ENCODE data around the gene CCDC81.
A peak's percentile ranks its signal among the peaks of the same experiment; 100 is the strongest.

Gene CCDC81

DNA sequence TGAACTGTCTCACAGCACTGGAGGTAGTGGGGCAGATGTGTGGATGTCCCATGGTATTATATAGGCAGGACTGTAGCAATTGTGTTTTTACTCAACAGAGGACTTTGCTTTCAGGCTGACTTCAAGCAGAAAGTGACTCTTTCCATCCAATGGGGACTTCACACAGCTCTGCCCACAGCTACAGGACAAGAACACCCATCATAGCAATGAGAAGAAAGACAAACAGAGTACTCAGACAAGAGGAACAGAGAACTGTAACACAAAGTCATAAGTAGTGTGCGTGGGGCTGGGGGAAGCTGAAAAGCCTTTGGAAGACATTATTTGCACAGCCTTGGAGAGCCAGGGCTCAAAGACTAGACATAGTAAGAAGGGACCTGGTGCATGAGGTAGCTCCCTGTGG lies 70.3 kb downstream of the CCDC81 start:
- no peak overlapping the region for H3K4me3 ChIP-seq (ENCODE audit: low read depth, low read length)
- TF ChIP-seq, protein P1, sequence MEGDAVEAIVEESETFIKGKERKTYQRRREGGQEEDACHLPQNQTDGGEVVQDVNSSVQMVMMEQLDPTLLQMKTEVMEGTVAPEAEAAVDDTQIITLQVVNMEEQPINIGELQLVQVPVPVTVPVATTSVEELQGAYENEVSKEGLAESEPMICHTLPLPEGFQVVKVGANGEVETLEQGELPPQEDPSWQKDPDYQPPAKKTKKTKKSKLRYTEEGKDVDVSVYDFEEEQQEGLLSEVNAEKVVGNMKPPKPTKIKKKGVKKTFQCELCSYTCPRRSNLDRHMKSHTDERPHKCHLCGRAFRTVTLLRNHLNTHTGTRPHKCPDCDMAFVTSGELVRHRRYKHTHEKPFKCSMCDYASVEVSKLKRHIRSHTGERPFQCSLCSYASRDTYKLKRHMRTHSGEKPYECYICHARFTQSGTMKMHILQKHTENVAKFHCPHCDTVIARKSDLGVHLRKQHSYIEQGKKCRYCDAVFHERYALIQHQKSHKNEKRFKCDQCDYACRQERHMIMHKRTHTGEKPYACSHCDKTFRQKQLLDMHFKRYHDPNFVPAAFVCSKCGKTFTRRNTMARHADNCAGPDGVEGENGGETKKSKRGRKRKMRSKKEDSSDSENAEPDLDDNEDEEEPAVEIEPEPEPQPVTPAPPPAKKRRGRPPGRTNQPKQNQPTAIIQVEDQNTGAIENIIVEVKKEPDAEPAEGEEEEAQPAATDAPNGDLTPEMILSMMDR (IDR thresholded peaks at IDR 0.05; ENCODE audit: borderline replicate concordance, insufficient read depth, low read depth, low read length): no peak

DNA sequence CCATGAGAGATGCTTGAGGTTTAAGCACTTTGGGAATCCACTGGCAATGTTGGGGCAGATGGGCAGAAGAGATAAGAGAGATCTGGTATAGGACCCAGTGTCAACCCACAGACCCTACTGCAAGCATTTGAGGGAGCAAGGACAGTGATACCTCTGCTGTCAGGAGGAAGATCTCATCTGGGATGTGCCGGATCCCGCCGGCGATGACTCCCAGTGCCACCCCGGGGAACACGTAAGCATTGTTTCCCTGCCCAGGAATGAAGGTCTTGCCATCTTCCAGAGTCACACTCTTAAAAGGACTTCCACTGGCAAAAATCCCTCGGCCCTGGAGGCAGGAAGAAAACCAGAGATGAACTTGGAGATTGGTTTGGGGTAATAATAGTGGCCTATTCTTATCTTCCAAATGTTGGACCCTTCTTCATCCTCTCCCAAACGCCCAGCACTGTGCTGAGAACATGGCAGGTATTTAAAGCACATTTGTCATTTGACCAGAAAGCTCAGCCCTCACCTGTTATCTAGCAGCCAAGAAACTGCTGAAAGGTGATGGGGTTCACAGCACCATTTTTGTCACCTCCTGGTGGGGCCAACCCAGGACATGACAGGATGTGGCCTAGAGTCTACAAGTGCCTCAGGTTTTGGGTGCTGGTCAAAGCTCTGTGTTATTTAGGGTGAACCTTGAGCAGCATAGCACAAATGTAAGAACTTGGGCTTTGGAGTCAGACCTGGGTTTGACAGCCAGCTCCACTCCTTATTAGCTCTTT lies 71.7 kb downstream of the CCDC81 start:
- H3K4me3 ChIP-seq (ENCODE audit: low read depth, low read length): no peak overlapping the region
- TF ChIP-seq, protein P1 (IDR thresholded peaks at IDR 0.05; ENCODE audit: borderline replicate concordance, insufficient read depth, low read depth, low read length): no peak

DNA sequence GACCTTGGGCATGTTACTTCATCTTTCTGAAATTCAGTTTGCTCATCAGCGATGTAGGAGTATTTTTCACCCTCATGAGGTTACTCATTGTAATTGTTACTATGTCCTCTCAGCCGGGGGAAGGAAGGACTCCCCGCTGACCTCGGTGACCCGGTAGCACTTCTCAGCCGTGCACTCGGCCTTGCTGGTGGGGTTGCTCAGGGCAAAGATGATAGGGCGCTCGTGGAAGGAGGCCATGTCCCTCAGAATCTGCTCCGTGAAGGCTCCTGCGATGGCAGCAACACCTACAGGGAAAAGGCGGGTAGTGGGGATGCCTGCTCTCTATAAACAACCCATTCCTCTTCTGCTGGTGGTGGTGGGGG lies 72.2 kb downstream of the CCDC81 start:
- TF ChIP-seq, protein P1 (IDR thresholded peaks at IDR 0.05; ENCODE audit: borderline replicate concordance, insufficient read depth, low read depth, low read length): no peak
- no peak overlapping the region for H3K4me3 ChIP-seq (ENCODE audit: low read depth, low read length)

DNA sequence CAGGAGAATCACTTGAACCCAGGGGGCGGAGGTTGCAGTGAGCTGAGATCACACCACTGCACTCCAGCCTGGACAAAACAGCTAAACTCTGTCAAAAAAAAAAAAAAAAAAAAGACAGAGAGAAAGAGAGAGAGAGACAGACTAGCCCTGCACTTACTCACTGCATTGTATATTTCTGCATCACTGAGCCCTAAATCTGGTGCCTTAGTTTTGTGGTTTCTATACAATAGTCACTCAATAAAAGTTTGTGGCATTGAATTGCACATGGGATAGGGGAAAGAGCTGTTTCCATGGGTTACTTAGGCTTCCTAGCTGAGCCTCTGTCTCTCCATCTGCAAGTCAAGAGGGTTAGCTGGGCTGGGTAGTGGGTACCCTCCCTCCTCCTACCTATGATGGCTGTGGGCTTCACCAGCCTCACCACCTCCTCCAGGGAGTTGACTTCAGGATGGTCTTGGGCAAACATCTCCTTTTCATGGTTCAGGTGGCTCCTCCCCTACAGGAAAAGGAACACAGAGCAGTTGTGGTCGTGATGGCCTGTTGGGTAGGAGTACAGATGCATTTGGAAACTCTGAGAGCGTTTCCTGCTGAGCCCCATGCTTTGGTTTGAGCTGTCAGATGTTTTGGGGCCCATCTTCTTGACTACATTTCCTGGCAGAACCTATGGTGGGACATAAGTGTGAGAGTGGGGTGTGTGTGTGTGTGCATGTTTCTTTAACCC lies 73.2 kb downstream of the CCDC81 start:
- TF ChIP-seq, protein P1 (IDR thresholded peaks at IDR 0.05; ENCODE audit: borderline replicate concordance, insufficient read depth, low read depth, low read length): no peak
- no peak overlapping the region for H3K4me3 ChIP-seq (ENCODE audit: low read depth, low read length)

DNA sequence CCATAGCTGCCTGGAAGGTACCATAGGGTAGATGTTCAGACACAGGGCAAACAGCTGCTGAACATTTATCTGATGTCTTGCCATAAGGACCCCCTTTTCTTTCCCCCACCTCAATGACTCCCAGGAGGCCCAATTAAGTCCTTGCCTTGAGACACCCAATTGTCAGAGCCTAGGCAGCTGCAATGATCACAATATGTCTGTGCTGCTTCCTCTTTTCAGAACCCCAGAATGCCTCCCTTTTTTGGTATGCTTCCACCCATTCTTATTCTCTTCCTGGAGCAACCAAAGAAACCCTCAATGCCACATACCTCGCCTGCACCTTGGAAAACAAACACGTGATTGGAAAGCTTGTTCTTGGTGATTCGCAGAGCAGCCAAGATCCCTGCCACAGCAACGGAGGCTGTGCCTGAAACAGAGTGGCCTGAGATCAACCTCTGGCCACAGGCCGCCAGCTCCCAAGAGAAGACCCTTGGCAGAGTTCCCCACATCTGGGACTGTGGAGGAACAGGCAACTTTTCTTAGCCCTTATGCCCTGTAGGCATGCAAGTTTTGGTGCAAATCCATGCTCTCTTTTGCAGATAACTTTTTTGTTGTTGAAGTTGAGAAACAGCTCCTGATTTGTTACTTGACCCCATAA lies 75.4 kb downstream of the CCDC81 start:
- TF ChIP-seq, protein P1 (IDR thresholded peaks at IDR 0.05; ENCODE audit: borderline replicate concordance, insufficient read depth, low read depth, low read length): no peak

DNA sequence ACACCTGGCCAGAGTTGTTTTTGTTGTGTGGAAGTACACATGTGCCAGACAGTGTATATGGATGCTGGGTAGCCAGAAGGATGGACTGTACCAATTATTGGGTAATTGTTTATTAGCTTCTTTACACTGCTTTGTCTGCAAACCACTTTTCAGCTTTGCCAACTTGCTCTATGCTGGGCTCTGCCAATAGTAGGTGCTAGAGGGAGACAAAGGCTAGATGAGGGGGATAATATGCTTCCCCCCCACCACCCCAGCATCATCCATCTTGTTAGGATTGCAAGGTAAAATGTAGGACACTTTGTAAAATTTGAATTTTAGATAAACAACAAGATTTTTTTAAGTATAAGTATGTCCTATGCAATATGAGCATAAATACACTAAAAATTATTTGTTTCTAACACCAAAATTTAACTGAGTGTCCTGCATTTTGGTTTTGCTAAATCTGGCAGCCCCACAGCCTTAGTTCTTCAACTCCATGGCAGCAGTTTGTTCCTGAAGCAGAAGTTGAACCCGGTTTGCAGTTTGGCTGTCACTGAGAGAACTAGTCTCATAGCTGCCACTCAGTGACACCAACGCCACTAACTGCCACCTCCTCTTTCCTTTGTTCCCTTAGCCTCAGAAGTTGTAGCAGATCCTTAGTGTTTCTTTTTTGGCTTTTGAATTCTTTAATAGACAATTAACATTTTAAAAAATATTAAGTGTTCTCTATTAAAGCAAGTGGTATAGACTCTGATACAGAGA lies 78.8 kb downstream of the CCDC81 start:
- no peak overlapping the region for H3K4me3 ChIP-seq (ENCODE audit: low read depth, low read length)
- TF ChIP-seq, protein P1 (IDR thresholded peaks at IDR 0.05; ENCODE audit: borderline replicate concordance, insufficient read depth, low read depth, low read length): peak; percentile 28; the same call in 1 of the 2 replicates

More for the DNA sequence above, 75.4 kb downstream of the CCDC81 start:
- no peak overlapping the region for H3K4me3 ChIP-seq (ENCODE audit: low read depth, low read length)

All from GM12875 (cell line).